GM19468 (cell line): ENCODE results near the gene U2SURP.
"Not testable (repeated sequence)": the region's sequence is repeated elsewhere in the genome, so short reads cannot be mapped to it uniquely, and the experiment has no call there.

Experiments
- ATAC-seq: cut with Tn5 transposase; IDR thresholded peaks from one replicate; pipeline ENCODE4 v1.9.1; 2021; ENCODE audit warnings: mild to moderate bottlenecking, moderate library complexity, moderate number of reproducible peaks; ENCODE audit not compliant: unreplicated experiment; ENCODE audit errors: extremely low read depth

The U2SURP gene

GRCh38 chr3:143066033-143066432 lies 64.7 kb downstream of the U2SURP start:
- no peak for ATAC-seq

- no peak for ATAC-seq
These were observed 65.8 kb downstream of the U2SURP start for GRCh38 chr3:143067201-143067600.

GRCh38 chr3:143068059-143068458 lies 66.7 kb downstream of the U2SURP start:
- no peak for ATAC-seq

GRCh38 chr3:143070977-143071551 lies 69.7 kb downstream of the U2SURP start:
- ATAC-seq, result no peak

- no peak for ATAC-seq
These were observed 70.4 kb downstream of the U2SURP start for GRCh38 chr3:143071776-143072175.

GRCh38 chr3:143072298-143073020 lies 71.1 kb downstream of the U2SURP start:
- ATAC-seq, result not testable (repeated sequence)

- ATAC-seq, result not testable (repeated sequence)
These were observed 72.2 kb downstream of the U2SURP start for GRCh38 chr3:143073541-143073940.

GRCh38 chr3:143073983-143074382 lies 72.6 kb downstream of the U2SURP start:
- ATAC-seq, result not testable (repeated sequence)

- no peak for ATAC-seq
These were observed 77.5 kb downstream of the U2SURP start for GRCh38 chr3:143078883-143079282.

- no peak for ATAC-seq
These were observed 78.8 kb downstream of the U2SURP start for GRCh38 chr3:143080196-143080595.

GRCh38 chr3:143081365-143081764 lies 80.0 kb downstream of the U2SURP start:
- ATAC-seq, result no peak

- peak; percentile 71 for ATAC-seq
These were observed 80.7 kb downstream of the U2SURP start for GRCh38 chr3:143081844-143082778.

- ATAC-seq, result no peak
These were observed 82.4 kb downstream of the U2SURP start for GRCh38 chr3:143083781-143084180.

GRCh38 chr3:143084856-143085731 lies 83.7 kb downstream of the U2SURP start:
- peak; percentile 37 for ATAC-seq

- ATAC-seq, result no peak
These were observed 87.5 kb downstream of the U2SURP start for GRCh38 chr3:143088835-143089234.

GRCh38 chr3:143089965-143090364 lies 88.6 kb downstream of the U2SURP start:
- ATAC-seq, result no peak

GRCh38 chr3:143090486-143090885 lies 89.1 kb downstream of the U2SURP start:
- no peak for ATAC-seq

GRCh38 chr3:143090976-143091837 lies 89.8 kb downstream of the U2SURP start:
- ATAC-seq, result no peak

- ATAC-seq, result no peak
These were observed 90.8 kb downstream of the U2SURP start for GRCh38 chr3:143092191-143092590.
